GM12875 (cell line): Measurements from ENCODE around the gene CACNA2D3.

ENCODE experiments used
- H3K4me3 ChIP-seq: one replicate; pipeline ENCODE4 v1.5.1; 2011; ENCODE audit warnings: low read depth, low read length, control low read depth
- TF ChIP-seq, protein P1 (sequence below): IDR thresholded peaks from 2 replicates; pipeline ENCODE4 v1.5.1; 2011; ENCODE audit warnings: low read depth, mild to moderate bottlenecking, control low read depth, inconsistent platforms, low read length, moderate library complexity, borderline replicate concordance; ENCODE audit not compliant: insufficient read depth

CACNA2D3 gene

DNA sequence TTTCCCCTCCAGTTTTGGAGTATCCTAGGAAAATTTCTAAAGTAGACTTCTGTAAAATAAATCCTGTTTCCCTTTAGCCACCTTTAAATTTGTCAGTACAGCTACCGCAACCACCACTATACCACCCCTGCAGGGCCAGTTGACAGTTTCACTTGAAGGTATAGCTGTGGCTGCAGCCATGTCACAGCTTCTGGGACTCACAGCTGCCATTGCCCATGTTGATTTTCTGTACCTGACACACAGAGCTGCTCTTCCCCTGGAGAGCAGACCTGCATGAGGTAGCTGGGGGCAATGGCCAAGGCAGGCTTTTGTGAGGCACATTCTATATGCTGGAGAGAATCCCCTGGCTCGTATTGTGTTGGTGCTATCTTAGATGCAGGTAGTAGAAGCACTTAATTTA, 460.1 kb downstream of the CACNA2D3 start:
- TF ChIP-seq, protein P1, sequence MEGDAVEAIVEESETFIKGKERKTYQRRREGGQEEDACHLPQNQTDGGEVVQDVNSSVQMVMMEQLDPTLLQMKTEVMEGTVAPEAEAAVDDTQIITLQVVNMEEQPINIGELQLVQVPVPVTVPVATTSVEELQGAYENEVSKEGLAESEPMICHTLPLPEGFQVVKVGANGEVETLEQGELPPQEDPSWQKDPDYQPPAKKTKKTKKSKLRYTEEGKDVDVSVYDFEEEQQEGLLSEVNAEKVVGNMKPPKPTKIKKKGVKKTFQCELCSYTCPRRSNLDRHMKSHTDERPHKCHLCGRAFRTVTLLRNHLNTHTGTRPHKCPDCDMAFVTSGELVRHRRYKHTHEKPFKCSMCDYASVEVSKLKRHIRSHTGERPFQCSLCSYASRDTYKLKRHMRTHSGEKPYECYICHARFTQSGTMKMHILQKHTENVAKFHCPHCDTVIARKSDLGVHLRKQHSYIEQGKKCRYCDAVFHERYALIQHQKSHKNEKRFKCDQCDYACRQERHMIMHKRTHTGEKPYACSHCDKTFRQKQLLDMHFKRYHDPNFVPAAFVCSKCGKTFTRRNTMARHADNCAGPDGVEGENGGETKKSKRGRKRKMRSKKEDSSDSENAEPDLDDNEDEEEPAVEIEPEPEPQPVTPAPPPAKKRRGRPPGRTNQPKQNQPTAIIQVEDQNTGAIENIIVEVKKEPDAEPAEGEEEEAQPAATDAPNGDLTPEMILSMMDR: no peak

DNA sequence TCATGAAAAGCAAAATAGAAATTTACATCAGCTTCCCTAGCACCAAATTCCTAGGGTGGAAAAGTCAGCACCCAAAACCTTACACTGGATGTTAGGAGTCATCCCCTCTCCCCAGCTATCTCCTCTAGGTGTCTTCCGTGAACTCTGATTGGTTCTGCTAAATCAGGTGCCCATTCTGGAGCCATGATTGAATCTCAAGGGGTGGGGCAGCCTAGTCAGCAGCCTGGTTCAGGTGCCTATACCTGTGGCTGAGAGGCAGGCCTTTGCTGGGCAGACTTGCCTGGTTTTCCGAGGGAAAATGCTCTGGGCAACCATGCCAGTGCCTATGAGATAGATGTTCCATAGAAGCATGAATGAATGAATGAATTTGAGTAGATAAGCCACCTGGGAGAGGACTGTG, 468.8 kb downstream of the CACNA2D3 start:
- no peak overlapping the region for H3K4me3 ChIP-seq
- TF ChIP-seq, protein P1: no peak

More for the DNA sequence above, 460.1 kb downstream of the CACNA2D3 start:
- no peak overlapping the region for H3K4me3 ChIP-seq

DNA sequence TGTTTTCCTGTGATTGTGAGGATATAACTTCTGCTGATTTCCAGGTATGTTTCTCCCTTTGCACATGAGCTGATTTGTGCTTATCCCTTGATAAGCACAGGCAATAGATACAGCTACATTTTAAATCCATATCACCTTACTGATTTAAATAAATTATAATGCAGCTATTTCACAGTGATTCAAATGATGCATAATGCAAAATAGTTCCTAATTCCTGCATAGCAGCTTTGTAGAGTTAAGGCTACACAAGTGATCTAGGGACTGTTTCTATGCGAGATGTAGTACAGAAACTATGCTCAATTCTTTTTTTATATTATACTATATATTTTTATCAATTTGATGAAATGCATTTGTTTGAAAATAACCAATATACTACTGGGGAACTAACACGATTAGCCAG, 471.3 kb downstream of the CACNA2D3 start:
- H3K4me3 ChIP-seq: no peak overlapping the region
- TF ChIP-seq, protein P1: no peak

DNA sequence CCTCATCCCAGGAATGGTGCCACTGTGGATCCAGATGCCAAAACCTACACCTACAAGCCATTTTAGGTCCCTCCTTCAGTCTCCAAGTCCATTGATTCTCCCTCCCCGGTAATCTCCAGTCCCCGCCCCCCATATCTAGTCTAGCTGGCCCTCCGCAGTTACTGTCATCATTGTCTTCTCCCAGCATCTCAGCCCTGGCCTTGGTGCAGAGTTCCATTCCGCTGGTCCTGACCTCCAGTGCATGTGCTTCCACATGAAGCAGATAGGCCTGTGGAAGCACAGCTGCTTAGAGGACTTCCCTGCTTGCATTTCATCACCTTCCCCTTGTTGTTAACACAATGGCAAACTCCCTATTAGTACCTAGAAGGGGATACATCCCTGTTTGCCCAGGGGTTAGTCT, 473.7 kb downstream of the CACNA2D3 start:
- TF ChIP-seq, protein P1: no peak

DNA sequence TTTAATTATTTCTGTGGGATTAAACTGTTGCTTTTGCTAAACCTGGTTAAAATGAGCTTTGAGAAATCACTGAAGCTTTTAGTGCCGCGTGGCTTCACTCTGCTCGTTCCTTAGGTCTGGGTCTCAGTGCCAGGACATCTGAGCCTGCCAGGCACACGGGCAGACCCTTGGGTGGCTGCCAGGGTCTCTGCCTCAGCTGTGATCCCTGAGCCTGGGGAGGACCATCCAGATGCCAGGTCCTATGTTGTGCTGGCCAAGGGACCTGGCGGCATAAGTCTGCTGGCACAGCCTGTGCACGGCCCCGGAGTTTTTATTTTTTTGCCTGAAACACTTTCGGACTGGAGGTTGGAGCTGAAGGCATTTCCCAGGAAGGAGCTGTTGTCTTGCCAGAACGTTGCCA, 477.4 kb downstream of the CACNA2D3 start:
- TF ChIP-seq, protein P1: no peak
- no peak overlapping the region for H3K4me3 ChIP-seq

More for the DNA sequence above, 473.7 kb downstream of the CACNA2D3 start:
- H3K4me3 ChIP-seq: no peak overlapping the region

DNA sequence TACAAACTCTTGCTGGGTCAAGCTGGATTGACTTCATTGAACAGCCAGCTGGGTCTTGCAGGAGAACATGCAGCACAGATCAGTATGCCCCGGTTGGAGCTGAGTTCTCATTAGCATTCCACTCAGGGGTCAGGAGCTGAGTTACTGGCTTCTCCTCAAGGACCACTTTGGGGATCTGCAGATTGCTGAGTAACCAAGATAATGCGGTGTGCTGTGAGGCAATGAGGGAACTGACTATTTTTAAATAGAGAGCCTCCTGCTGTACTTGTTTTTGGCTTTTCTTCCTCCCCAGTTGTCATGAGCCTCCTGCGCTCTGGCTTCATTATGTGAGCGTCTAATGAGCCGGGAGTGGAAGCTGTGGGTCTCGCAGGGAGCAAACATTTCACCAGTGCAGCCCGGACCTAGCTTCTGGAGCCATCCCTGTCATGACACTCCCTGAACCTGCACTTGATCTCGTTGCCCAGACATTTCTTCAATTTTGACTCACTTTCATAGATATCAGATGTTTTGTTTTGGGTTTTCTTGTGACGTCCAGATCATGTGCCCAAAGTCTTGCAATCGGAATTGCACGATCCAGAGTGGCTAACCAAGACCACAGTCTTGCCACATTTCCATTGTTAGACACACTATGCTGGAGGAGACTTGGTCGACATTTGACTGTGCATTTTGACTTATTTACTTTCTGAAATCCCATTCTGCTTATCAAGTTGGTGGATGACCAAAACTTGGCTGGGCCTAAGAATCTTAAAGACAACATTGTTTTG, 478.3 kb downstream of the CACNA2D3 start:
- TF ChIP-seq, protein P1: no peak

DNA sequence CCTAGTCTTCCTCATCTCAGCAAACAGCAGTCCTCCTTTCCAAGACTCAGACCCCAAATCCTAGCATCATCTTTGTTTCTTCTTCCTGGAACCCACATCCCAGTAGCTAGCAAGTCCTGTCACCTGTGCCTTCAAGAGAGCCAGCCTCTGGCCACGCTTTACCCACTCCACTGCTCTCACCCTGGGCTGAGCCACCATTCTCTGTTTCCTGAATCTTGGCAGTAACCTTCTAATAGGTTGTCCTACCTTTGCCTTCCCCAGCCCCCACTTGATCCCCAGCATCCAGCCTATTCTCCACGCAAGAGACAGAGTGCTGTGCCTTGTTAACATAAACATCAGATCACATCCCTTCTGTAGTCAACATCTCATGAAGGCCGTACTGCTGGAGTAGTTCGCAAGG, 482.1 kb downstream of the CACNA2D3 start:
- TF ChIP-seq, protein P1: no peak
- no peak overlapping the region for H3K4me3 ChIP-seq

More for the DNA sequence above, 478.3 kb downstream of the CACNA2D3 start:
- no peak overlapping the region for H3K4me3 ChIP-seq
